ENCODE measurements around the gene SPRY4. TPM values are rescaled to one million over a fixed set of nuclear protein-coding genes. Genes with fewer than 3 reads are reported as not detected.
"Not testable (repeated sequence)": the region's sequence is repeated elsewhere in the genome, so short reads cannot be mapped to it uniquely, and the experiment has no call there.

Gene SPRY4
- total RNA-seq, 2 donors from 2014 or later, result 0.16 to 0.51 TPM

GRCh38 chr5:142309747-142310318, 15.0 kb downstream of the SPRY4 start:
- DNase-seq (ENCODE audit: low spot score in 2 of 2), result no peak
- Mint-ChIP-seq H3K27ac (no peak overlapping the region), H3K9me3 (no peaks in the 10 kb centered on the region), H3K36me3 (no peaks in the 10 kb centered on the region)
- ATAC-seq, result no peak

- H3K27ac Mint-ChIP-seq, result no peak overlapping the region
- no peak for ATAC-seq
- no peaks in the 10 kb centered on the region for H3K9me3 Mint-ChIP-seq
- no peak for DNase-seq (ENCODE audit: low spot score in 2 of 2)
- no peaks in the 10 kb centered on the region for H3K36me3 Mint-ChIP-seq
Measured at GRCh38 chr5:142308358-142308757, 16.5 kb downstream of the SPRY4 start.

DNA sequence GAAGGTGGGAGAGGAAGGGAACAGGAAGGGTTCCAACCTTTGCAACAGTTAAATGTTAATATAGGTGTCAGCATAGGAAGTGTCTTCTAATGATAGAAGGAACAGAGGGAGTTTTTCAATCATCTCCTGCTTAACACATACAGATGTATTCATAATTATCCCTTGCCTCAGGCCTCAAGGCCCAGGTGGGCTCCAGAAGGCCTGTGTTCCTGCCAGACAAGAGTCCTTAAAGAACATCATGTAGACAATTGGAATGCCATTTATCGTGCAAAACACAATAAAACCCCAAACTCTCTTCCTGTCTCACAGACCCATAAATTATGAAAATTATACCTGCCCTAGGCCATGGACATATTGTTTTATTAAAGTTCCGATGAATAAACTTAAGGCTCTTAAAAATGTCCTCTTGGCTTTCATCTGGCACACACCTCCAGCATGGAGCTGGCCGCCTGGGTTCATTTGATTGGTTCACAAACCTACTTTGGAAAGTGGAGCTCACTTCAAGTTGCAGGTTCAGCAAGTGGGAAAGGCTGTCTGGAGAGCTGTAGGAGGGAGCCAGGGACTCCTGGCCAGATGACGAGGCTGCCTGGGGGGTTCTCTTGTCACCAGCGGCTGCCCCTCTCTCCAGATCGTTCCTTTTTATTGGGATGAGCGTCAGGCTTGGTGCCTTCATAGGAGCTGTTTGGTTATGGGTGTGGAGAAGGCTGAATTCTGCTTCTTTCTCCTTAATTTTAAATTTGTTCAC, 17.5 kb downstream of the SPRY4 start:
- Mint-ChIP-seq H3K36me3 (no peaks in the 10 kb centered on the region), H3K9me3 (no peaks in the 10 kb centered on the region), H3K27ac (no peak overlapping the region)
- ATAC-seq (no peak), DNase-seq (ENCODE audit: low spot score in 2 of 2) (no peak)

- no peak for DNase-seq (ENCODE audit: low spot score in 2 of 2)
- ATAC-seq, result no peak
- Mint-ChIP-seq H3K9me3 (no peaks in the 10 kb centered on the region), H3K36me3 (no peaks in the 10 kb centered on the region), H3K27ac (no peak overlapping the region)
Measured at GRCh38 chr5:142306077-142306502, 18.7 kb downstream of the SPRY4 start.

DNA sequence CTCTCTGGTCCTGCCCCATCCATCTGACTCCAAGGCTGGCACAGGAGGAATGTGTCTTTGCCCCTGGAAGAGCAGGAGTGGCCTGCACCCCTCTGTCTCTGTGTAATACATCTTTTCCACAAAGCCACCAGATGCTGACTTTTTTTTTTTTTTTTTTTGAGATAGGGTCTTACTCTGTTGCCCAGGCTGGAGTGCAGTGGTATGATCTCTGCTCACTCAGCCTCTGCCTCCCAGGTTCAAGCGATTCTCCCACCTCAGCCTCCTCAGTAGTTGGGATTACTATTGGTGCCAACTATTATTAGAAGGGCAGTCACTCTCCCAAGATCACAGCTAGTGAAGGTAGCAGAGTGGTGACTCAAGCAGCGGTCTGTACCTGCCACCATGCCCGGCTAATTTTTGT, 19.6 kb downstream of the SPRY4 start:
- DNase-seq (ENCODE audit: low spot score in 2 of 2) (no peak), ATAC-seq (no peak)
- H3K9me3 Mint-ChIP-seq, result no peaks in the 10 kb centered on the region
- H3K27ac Mint-ChIP-seq, result no peak overlapping the region
- H3K36me3 Mint-ChIP-seq, result no peaks in the 10 kb centered on the region

- Mint-ChIP-seq H3K36me3 (no peaks in the 10 kb centered on the region), H3K27ac (no peak overlapping the region), H3K9me3 (no peaks in the 10 kb centered on the region)
- no peak for DNase-seq (ENCODE audit: low spot score in 2 of 2)
- no peak for ATAC-seq
Measured at GRCh38 chr5:142304013-142304701, 20.7 kb downstream of the SPRY4 start.

GRCh38 chr5:142303565-142303964, 21.3 kb downstream of the SPRY4 start:
- DNase-seq (ENCODE audit: low spot score in 2 of 2), result no peak
- no peaks in the 10 kb centered on the region for H3K36me3 Mint-ChIP-seq
- no peak for ATAC-seq
- no peak overlapping the region for H3K27ac Mint-ChIP-seq
- no peaks in the 10 kb centered on the region for H3K9me3 Mint-ChIP-seq

GRCh38 chr5:142301540-142301939, 23.3 kb downstream of the SPRY4 start:
- Mint-ChIP-seq H3K9me3 (no peaks in the 10 kb centered on the region), H3K27ac (no peak overlapping the region), H3K36me3 (no peaks in the 10 kb centered on the region)
- no peak for ATAC-seq
- DNase-seq (ENCODE audit: low spot score in 2 of 2), result no peak

GRCh38 chr5:142300677-142301076, 24.1 kb downstream of the SPRY4 start:
- ATAC-seq, result no peak
- no peak overlapping the region for H3K27ac Mint-ChIP-seq
- DNase-seq (ENCODE audit: low spot score in 2 of 2), result no peak
- no peaks in the 10 kb centered on the region for H3K9me3 Mint-ChIP-seq
- no peaks in the 10 kb centered on the region for H3K36me3 Mint-ChIP-seq

GRCh38 chr5:142298789-142299188, 26.0 kb downstream of the SPRY4 start:
- H3K36me3 Mint-ChIP-seq, result no peaks in the 10 kb centered on the region
- H3K9me3 Mint-ChIP-seq, result no peaks in the 10 kb centered on the region
- H3K27ac Mint-ChIP-seq, result no peak overlapping the region
- DNase-seq (ENCODE audit: low spot score in 2 of 2) (no peak), ATAC-seq (no peak)

DNA sequence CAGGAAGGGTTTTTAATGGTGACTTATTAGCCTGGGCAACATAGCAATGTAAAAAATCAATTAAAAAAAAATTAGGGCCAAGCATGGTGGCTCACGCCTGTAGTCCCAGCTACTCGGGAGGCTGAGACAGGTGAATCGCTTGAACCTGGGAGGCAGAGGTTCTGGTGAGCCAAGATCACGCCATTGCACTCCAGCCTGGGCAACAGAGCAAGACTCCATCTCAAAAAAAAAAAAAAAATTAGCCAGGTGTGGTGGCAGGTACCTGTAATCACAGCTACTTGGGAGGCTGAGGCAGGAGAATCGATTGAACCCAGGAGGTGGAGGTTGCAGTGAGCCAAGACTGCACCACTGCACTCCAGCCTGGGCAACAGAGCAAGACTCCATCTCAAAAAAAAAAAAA, 27.0 kb downstream of the SPRY4 start:
- H3K27ac Mint-ChIP-seq, H3K9me3 Mint-ChIP-seq: not testable (repeated sequence)

GRCh38 chr5:142296914-142297417, 27.9 kb downstream of the SPRY4 start:
- DNase-seq (ENCODE audit: low spot score in 2 of 2), result no peak
- Mint-ChIP-seq H3K9me3 (no peaks in the 10 kb centered on the region), H3K36me3 (no peaks in the 10 kb centered on the region), H3K27ac (no peak overlapping the region)
- ATAC-seq, result no peak

More for the DNA sequence above, 27.0 kb downstream of the SPRY4 start:
- not testable (repeated sequence) for ATAC-seq; H3K36me3 Mint-ChIP-seq; DNase-seq (ENCODE audit: low spot score in 2 of 2)

DNA sequence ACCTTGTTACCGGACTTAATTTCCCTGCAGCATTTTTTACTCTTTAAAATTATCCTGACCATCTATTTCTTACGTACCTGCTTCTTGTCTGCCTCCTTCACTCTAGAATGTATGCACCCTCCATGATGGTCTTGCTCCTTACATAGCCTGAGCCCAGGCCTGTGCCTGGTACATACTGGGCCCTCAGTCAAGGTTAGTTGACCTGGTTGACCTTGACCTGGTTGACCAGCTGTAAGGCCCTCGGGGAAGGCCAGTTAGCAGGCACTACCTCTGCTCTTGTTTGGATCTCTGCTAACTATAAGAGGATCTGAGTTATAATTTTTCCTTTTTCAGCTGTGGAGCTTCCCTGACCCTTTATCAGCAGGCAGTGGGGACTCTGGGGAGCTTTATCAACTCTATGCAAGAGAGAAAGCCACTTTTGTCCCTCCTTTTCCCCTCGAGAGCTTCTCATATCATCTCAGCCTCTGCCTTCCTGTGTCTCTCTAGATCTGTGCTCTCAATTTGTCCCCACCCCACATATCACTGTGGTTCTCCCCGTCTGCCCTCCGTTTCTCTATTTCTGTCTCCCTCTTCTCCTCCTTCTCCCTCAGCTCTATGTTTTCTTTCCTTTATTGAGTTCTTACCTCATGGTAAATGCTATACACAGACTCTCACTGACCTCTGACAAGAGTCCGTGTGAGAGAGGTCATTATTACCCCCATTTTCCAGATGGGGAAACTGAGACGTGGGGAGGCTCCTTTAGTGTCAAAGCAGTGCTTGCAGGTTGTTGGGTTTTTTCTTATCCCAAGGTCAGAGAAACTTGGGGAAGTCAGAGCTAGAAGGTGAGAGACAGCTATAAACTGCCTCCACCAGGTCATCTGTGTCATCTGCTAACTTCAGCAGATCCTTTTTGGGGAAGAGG, 28.6 kb downstream of the SPRY4 start:
- Mint-ChIP-seq H3K9me3 (no peaks in the 10 kb centered on the region), H3K36me3 (no peaks in the 10 kb centered on the region), H3K27ac (no peak overlapping the region)
- ATAC-seq (no peak), DNase-seq (ENCODE audit: low spot score in 2 of 2) (no peak)

GRCh38 chr5:142295084-142295758, 29.6 kb downstream of the SPRY4 start:
- H3K27ac Mint-ChIP-seq, result no peak overlapping the region
- H3K36me3 Mint-ChIP-seq, result no peaks in the 10 kb centered on the region
- DNase-seq (ENCODE audit: low spot score in 2 of 2) (no peak), ATAC-seq (no peak)
- no peaks in the 10 kb centered on the region for H3K9me3 Mint-ChIP-seq

DNA sequence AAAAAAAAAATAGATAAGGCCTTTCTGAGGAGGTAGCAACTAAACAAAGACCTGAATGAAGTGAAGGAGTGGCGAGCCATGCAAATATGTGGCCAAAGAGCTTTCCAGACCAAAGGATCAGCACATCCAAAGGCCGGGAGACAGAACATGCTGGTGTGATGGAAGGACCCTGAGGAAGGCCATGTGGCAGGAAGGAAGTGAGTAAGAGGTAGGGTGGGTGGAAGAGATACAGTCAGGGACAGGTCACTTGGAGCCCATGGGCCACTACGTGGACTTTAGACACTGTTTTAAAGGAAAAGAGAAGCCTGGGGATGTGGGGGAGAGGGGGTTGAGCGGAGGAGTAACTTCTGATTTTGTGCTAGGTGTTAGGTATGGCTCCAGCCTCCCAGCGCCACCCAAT, 31.3 kb downstream of the SPRY4 start:
- DNase-seq (ENCODE audit: low spot score in 2 of 2) (no peak), ATAC-seq (no peak)
- Mint-ChIP-seq H3K36me3 (no peaks in the 10 kb centered on the region), H3K27ac (no peak overlapping the region), H3K9me3 (no peaks in the 10 kb centered on the region)

DNA sequence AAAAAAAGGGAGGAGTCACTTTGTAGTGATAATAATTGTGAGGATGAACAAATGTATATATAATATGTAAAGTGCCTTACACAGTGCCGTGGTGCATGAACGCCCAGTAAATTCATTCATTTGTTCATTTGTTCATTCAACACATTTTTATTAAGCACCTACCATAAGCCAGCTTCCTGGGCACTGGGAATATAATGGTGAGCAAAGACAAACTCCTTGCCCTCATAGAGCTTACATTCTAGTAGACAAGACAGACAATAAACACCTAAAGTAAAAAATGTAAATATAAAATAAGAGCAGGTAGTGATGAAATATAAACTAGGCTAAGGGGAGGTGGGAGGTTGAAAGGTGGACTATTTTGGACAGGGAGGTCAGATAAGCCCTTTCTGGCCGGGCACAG, 32.0 kb downstream of the SPRY4 start:
- no peaks in the 10 kb centered on the region for H3K9me3 Mint-ChIP-seq
- H3K36me3 Mint-ChIP-seq, result no peaks in the 10 kb centered on the region
- DNase-seq (ENCODE audit: low spot score in 2 of 2) (no peak), ATAC-seq (no peak)
- H3K27ac Mint-ChIP-seq, result no peak overlapping the region
